SK-MEL-5 (cell line): ENCODE measurements around the gene SCIN. TPM values are rescaled to one million over a fixed set of nuclear protein-coding genes. Genes with fewer than 3 reads are reported as not detected.
A peak's percentile ranks its signal among the peaks of the same experiment; 100 is the strongest.
"Not testable (repeated sequence)": the region's sequence is repeated elsewhere in the genome, so short reads cannot be mapped to it uniquely, and the experiment has no call there.

Experiments
- DNase-seq: peaks from one replicate; pipeline ENCODE4 v3.0.0-alpha.2; 2016; ENCODE audit warnings: low read depth, low spot score
- in situ Hi-C: cut with HindIII; loops from 2 replicates; pipeline ENCODE4 v1.10.0; 2016; ENCODE audit warnings: low sequenced_read_pairs, high pct_unique_total_duplicates, low pct_unique_long_range_greater_than_20kb
- total RNA-seq: library from RNA; depleted of rRNA; stranded (reverse); fragments of >200 nt; shearing (Covaris generic); gene quantifications from 2 replicates; pipeline ENCODE4 v1.2.3, GENCODE V29; 2014

Gene SCIN
- total RNA-seq, 1 experiment from 2014 or later, result 0.34 TPM

DNA sequence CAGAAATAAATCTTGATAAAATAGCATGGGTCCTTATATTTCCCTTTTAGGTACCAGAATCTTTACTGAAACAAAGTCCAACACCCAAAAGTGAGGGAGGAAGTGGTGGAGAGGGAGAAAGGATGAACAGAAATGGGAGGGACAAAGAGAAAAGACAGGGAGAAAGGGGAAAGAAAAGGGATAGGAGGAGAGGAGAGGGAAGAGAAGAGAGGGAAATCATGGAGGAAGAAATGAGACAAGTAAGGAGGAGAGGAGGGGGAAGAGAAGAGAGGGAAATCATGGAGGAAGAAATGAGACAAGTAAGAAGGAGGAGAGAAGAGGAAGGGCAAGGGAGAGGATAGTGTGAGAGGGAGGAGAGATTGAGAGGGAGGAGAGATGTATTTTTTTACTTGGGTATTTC lies 66.8 kb downstream of the SCIN start:
- in situ Hi-C loops, result no loop called here
- no peak for DNase-seq

DNA sequence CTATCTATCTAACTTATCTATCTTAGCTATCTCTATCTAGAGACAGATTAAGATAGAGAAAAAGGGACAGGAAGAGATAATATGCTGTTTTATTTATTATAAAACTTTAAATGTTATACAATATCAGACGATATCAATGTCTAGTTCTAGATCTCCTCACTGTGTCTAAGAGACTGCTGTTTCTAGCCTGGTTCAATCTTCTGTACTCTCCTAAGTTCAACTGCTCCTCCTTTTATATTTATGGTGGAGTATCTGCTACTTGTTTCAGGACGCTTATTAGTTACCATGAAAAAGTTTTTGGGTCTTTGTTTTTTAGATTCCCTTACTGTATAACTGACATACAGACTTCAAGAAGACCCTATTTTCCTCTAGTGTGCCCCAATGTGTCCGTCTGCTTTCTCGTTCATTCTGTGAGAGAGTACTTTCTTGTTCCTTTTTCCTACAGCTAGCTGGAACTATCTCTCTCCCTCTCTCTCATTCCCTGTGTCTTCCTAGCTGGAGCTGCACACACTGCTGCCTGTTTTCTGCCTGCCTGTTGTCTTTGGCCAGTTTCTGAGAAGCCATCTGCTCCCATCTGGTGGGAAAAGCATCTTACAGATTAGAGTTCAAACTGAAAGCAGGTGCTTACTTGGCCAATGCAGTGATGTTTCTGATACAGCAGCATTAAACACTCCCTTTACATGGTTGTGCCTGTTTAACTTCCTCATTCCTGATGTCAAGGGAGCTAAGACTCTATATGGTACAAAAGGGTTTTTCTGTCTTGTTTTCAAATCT lies 67.5 kb downstream of the SCIN start:
- DNase-seq, result peak; percentile 36
- in situ Hi-C loops, result no loop called here

DNA sequence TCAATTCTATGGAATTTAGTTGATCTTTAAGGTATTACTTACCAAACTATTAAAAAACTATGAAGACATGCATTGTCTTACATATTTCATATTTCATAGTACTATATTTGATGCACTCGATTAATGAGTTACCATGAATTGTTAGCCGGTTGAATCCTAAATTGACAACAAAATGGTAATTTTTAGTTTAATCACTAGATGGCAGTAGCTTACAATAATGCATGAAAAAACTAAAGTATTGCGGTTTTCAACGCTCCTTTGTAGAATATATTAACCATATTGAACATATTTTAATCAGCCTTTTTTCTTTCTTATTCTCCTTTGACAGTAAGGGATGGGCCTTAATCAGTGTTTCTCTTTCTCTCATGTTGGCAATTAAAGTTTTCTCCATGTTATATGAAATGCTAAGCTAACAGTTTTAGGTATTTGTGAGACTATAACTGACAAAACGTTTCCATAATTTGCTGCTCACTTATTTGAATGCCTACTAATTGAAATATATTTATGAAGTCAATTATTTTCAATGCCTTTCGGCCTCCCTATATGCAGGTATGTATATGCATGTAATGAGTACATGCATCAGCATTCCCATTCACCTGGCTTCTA lies 68.4 kb downstream of the SCIN start:
- peak; percentile 76 for DNase-seq
- in situ Hi-C loops, result no loop called here

DNA sequence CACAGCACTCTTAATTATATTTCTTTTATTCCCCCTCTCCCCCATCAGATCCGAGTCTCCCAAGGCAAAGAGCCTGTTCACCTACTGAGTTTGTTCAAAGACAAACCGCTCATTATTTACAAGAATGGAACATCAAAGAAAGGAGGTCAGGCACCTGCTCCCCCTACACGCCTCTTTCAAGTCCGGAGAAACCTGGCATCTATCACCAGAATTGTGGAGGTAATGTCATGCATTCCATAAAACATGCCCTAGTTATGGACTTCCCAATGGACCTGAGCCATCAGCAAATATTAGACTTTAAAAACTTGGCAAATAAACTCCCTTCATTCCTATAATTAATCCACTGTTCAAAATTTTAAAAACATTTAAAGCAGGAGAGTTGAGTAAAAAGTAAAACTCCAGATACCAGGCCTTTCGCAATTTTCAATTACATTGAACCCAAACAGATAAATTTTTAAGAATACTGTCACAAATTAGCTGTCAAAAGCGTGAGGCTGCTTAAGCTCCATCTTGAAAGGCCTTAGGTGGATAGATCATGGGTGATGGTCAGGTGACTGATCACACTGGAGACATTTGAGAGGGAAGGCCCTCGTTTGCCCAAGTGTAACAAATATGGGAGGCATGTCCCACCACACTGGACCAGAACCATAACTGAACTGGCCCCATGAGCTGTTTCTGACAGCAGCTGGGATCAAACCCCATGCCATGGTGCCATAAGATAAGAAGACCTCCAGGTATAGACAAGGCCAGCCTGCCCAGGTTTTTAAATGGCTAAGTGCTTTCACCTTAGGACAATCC lies 70.0 kb downstream of the SCIN start:
- DNase-seq, result no peak
- in situ Hi-C loops, result no loop called here

DNA sequence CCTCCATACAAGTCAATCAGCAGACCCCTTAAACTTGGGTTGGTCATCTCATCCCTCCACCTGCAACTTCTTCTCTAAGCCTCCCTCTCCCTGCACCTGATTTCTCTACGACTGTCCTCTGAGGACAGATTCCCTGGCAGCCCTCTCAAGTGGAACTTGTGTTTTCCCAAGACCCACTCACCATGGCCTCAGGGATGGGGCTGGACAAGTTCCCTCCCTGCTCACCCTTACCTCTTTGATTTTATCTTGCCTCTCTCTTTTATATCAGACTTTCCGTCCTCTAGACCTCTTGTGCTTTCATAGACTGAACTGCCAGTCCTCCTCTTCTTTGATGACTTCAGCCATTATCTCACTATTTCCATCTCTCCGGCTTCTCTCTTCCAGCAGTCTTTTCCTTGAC lies 70.7 kb downstream of the SCIN start:
- in situ Hi-C loops, result no loop called here
- DNase-seq, result no peak

DNA sequence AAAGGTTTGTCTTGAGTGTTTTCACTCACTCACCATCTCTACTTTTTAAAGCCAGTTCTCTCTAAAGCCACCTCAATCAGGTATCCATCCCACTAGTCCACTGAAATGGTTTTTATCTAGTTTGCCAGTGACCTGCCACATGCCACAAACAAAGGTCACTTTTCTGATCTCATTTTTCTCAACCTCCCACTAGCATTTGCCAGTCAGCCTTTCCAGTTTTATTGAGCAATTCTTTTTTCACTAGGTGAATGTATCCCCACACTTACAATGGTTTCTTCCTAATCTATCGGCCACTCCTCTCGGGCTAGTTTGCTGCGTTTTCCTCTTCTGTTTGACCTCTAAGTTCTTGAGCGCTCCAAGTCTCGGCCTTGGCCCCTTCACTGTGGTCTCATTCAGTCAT lies 72.0 kb downstream of the SCIN start:
- in situ Hi-C loops, result no loop called here
- DNase-seq, result no peak

DNA sequence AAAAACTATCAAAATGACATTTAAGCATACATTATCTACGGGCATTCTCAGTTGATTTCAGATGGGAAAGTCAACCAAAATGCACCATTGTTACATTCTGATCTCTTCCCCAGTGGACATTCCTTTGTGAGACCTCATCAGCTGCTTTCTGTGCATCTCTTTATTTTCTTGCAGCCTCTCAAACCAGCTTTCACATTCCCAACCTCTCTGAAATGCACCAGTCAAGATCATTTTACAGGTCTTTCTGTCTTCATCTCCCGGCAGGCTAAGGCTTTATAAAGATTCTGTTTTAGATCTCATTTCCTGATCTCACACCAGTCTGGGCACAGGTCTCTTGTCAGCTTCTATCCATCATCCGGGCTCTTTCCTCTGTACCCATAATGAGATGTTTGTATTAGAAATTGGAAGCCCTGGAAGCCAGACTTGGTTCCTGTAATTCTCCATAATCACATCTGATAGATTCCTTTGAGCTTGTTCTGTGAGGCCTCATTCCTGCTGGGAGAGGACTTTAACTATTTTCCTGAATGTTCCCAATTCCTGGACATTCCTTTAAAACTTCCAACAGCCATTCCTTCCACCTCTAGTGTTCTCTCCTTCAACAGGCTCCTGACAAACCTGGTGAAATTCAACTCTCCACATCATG lies 72.6 kb downstream of the SCIN start:
- no peak for DNase-seq
- in situ Hi-C loops, result no loop called here

DNA sequence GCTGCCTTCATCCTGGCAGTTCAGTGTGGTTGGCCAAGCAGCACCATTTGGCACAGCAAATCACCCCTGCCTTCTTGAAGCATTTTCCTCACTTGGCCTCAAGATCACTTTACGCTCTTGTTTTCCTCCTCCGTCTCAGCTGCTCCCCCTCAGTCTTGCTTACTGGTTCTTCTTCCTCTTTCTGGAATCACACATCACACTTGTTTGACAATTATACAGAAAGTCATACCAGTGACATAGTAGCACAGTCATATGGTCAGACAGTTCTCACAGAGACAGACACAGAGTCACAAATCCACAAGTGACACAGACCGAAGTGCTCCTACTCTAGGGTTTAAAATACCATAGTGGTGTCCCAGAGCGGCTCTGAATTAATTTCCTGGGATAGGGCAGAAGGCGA lies 73.1 kb downstream of the SCIN start:
- DNase-seq, result no peak
- in situ Hi-C loops, result no loop called here

DNA sequence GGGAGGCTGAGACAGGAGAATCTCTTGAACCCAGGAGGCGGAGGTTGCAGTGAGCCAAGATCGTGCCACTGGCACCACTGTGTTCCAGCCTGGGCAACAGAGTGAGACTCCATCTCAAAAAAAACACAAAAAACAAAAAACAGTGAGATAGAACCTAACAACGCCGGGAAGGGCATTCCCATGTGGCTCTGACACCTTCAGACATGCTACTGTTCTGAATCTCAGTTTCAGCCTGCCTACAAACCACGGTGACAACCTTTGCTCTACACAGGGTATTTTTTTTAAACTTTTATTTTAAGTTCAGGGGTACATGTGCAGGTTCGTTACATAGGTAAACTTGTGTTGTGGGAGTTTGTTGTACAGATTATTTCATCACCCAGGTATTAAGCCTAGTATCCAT lies 74.7 kb downstream of the SCIN start:
- DNase-seq, in situ Hi-C loops: not testable (repeated sequence)

DNA sequence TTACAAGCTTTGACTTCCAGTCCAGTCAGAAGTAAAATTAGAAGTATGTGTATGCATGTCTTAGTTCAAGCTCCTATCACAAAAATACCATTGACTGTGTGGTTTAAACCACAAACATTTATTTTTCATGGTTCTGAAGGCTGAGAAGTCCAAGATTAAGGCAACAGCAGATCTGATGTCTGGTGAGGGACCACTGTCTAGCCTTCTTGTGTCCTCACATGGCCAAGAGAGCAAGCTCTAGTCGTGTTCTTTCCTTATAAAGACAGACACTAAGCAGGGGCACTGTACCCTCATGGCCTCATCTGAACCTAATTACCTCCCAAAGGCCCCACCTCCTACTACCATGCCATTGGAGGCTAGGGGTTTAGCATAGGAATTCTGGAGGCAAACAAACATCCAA lies 75.6 kb downstream of the SCIN start:
- DNase-seq, result no peak
- in situ Hi-C loops, result no loop called here

DNA sequence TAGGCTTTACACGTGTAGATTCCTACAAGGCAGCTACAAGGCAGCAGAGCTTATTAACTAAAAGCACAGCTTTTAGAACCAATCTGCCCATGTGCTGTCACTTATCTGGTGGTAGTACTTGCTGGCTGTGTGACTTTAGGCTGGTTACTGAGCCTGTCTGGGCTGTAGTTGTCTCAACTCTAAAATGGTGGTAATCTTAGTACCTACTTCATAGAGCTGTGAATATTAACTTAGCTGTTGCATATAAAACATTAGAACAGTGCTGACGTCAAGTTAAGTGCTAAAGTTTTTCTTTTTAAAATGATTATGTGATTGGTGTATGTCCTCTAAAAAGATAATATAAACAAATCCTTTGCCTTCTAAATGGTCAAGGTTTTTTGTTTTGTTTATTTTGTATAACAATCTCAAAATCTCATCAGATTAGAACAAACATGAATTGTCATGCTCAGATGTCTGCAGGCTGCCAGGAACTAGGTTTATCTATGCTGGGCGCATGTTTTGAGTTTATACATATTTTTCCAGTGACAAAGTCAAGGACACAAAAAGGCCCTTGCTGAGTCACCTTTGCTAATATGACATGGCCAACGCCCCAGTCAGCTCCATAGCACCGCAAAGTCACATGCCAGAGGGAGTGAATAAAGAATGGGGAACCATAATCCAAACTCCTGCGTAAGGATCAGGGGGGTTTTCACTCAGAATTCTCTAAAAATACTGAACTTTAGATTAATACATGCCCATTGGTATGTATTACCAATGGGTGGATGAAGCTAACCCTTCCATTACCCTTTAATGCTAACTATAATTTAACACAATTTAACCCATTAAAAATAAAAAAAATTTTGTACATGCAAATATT lies 77.1 kb downstream of the SCIN start:
- in situ Hi-C loops, result no loop called here
- DNase-seq, result no peak

DNA sequence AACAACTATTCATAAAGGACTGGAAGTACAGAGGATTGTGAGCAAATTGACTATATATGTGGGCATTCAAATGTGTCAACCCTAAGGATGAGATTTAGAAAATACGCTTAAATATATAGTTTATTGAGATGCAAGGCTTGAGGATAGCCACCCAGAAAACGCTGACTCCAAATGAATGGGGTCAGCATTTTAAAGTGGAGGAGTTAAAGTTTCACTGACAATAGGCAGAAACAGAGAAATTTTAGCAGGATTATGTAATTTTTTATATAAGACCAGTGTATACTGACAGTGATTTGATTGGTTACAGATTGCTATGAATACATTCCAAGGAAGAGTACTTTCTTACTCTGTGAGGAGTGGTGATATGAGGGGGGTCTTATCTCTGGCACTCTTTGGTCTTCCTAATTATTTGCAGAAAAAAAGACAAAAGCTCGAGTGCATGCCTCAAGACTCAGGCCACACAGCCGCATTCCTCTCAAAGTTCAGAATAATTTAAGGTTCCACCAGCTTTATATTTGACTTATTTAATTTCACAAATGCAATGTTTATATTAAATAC lies 78.3 kb downstream of the SCIN start:
- DNase-seq, result no peak
- in situ Hi-C loops, result no loop called here

DNA sequence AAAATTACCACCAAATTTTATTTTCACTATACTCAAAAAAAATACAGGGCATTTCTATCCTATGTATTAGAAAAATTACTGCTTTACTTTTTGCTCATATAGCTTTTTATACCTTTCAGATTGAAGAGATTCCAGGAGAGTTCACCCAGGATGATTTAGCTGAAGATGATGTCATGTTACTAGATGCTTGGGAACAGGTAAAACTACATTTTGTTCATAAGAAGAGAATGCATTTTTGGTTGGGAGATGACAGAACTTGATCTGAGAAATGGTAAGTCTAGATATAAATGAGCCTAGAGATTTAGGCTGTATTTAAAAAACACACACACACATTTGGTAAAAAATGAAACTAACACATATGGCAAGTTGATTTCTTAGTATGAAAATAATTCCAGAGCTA lies 78.8 kb downstream of the SCIN start:
- no peak for DNase-seq
- in situ Hi-C loops, result no loop called here

DNA sequence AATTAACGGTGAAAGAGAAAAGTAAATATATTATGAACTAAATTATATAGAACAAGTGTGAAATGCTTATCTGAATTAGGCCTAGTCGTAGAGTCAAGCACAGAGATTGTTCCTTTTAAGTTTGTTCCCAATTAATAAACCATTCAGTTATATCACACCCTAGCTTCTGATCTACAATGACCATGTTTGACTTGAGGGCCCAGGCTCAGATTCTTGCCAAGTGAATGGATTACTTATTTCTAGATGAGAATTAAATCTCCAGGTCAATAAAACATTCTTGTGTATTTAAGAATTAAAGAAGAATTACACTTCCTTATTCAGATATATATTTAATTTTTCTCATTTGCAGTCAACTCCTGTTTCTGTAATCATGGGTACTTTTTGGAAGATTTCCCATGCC lies 79.6 kb downstream of the SCIN start:
- no peak for DNase-seq
- in situ Hi-C loops, result no loop called here

DNA sequence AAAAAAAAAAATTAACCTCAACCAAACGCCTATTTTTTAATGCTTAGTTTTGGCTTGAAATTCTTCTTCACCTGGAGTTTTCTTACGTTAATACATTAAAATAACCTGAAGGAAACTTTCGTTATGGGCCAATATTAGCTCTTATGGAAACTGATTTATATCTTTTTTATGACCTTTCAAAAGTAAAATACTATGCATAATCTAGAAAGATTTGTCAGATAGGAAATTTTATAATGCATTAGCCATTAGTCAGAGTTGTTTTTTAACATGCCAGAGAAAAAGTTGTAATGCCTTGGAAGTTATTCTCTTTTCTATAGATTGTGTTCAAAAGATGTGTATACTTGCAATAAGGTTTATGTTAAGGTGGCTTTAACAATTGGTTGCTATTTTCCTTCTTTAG lies 82.6 kb downstream of the SCIN start:
- no peak for DNase-seq
- in situ Hi-C loops, result no loop called here

DNA sequence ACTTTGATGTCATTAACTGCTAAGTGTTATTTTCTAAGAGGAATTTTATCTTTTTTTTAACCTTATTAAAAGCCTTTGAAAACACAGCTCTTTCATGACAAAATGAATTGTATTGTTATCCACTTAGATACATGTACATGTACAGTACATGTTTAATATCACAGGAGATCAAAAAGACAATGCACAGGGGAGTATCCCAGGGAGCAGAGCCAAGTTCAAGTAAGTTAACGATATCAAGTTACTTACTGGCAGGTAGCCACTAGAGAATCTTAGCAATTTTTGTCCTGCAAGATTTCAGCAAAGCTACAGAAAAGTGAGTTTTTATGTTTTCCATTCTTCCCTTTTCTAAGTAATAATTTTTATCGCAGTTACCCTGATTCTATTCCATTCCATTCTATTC lies 83.0 kb downstream of the SCIN start:
- no peak for DNase-seq
- in situ Hi-C loops, result no loop called here

DNA sequence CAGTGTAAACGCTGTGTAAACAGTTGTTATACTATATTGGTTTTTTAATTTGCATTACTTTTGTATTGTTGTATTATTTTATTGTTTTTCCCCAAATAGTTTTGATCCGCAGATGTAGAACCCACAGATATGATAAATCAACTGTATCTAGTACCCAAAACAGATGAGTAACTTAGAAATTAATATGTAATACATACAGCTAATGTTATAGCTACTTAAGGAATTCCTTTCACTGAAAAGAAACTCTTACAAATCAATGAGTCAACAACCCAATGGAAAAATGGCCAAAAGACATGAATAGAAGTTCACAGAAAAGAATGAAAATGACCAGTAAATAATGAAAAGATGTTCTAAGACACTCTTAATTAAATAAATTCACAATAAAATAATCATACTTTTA lies 84.6 kb downstream of the SCIN start:
- in situ Hi-C loops, result no loop called here
- DNase-seq, result no peak
